ENCODE measurements around the gene DHH.
"Not testable (repeated sequence)": the region's sequence is repeated elsewhere in the genome, so short reads cannot be mapped to it uniquely, and the experiment has no call there.

The DHH gene

GRCh38 chr12:49131051-49131893 lies 36.7 kb upstream of the DHH start, which contains the start of gene TUBA1B:
TUBA1B (minus strand) TSS chr12:49131395; CDS start chr12:49131300, 95 bp downstream.
- DNase-seq: peak; percentile 83 to 88 (median 84)
- Histone ChIP-seq H3K36me3 (ENCODE audit: control insufficient read depth, insufficient read depth, low read length) (peaks cover 25% of the 10 kb centered on the region), H3K4me1 (ENCODE audit: control insufficient read depth, insufficient read depth, low read length, poor library complexity, severe bottlenecking) (peaks cover 22% of the 10 kb centered on the region), H3K9me3 (ENCODE audit: control insufficient read depth, low read length) (no peaks in the 10 kb centered on the region), H3K27me3 (replicated peaks; ENCODE audit: control insufficient read depth, insufficient read depth, low read length, poor library complexity, severe bottlenecking) (no peaks in the 10 kb centered on the region), H3K4me3 (ENCODE audit: insufficient read depth, low read depth, low read length, poor library complexity, severe bottlenecking) (peak within 1 kb of the TSS; percentile 94), H3K27ac (ENCODE audit: insufficient read depth, low read length, poor library complexity, severe bottlenecking) (peak within 1 kb of the TSS; percentile 92)

- Histone ChIP-seq H3K4me1 (ENCODE audit: control insufficient read depth, insufficient read depth, low read length, poor library complexity, severe bottlenecking) (peaks cover 22% of the 10 kb centered on the region), H3K4me3 (ENCODE audit: insufficient read depth, low read depth, low read length, poor library complexity, severe bottlenecking) (peak overlapping the region; percentile 94), H3K36me3 (ENCODE audit: control insufficient read depth, insufficient read depth, low read length) (peaks cover 25% of the 10 kb centered on the region), H3K27me3 (replicated peaks; ENCODE audit: control insufficient read depth, insufficient read depth, low read length, poor library complexity, severe bottlenecking) (no peaks in the 10 kb centered on the region), H3K9me3 (ENCODE audit: control insufficient read depth, low read length) (no peaks in the 10 kb centered on the region), H3K27ac (ENCODE audit: insufficient read depth, low read length, poor library complexity, severe bottlenecking) (peak overlapping the region; percentile 92)
- DNase-seq: peak; percentile 88 to 90 (median 89)
These were observed 35.8 kb upstream of the DHH start for GRCh38 chr12:49130151-49131050.

GRCh38 chr12:49129332-49130150 lies 34.9 kb upstream of the DHH start:
- peak overlapping the region; percentile 94 for H3K4me3 ChIP-seq (ENCODE audit: insufficient read depth, low read depth, low read length, poor library complexity, severe bottlenecking)
- peak in 1 of 3 donors; percentile 5 for DNase-seq
- H3K9me3 ChIP-seq (ENCODE audit: control insufficient read depth, low read length): no peaks in the 10 kb centered on the region
- H3K27me3 ChIP-seq (replicated peaks; ENCODE audit: control insufficient read depth, insufficient read depth, low read length, poor library complexity, severe bottlenecking): no peaks in the 10 kb centered on the region
- H3K4me1 ChIP-seq (ENCODE audit: control insufficient read depth, insufficient read depth, low read length, poor library complexity, severe bottlenecking): peaks cover 22% of the 10 kb centered on the region
- H3K36me3 ChIP-seq (ENCODE audit: control insufficient read depth, insufficient read depth, low read length): peaks cover 25% of the 10 kb centered on the region
- peak overlapping the region; percentile 92 for H3K27ac ChIP-seq (ENCODE audit: insufficient read depth, low read length, poor library complexity, severe bottlenecking)

- not testable (repeated sequence) for H3K9me3 ChIP-seq (ENCODE audit: control insufficient read depth, low read length); H3K4me3 ChIP-seq (ENCODE audit: insufficient read depth, low read depth, low read length, poor library complexity, severe bottlenecking); H3K27me3 ChIP-seq (replicated peaks; ENCODE audit: control insufficient read depth, insufficient read depth, low read length, poor library complexity, severe bottlenecking); H3K27ac ChIP-seq (ENCODE audit: insufficient read depth, low read length, poor library complexity, severe bottlenecking); DNase-seq
- peaks cover 22% of the 10 kb centered on the region for H3K4me1 ChIP-seq (ENCODE audit: control insufficient read depth, insufficient read depth, low read length, poor library complexity, severe bottlenecking)
- H3K36me3 ChIP-seq (ENCODE audit: control insufficient read depth, insufficient read depth, low read length): peaks cover 25% of the 10 kb centered on the region
These were observed 33.4 kb upstream of the DHH start for GRCh38 chr12:49127971-49128370.

- Histone ChIP-seq H3K27ac (ENCODE audit: insufficient read depth, low read length, poor library complexity, severe bottlenecking) (peak overlapping the region; percentile 25), H3K4me3 (ENCODE audit: insufficient read depth, low read depth, low read length, poor library complexity, severe bottlenecking) (no peak overlapping the region), H3K36me3 (ENCODE audit: control insufficient read depth, insufficient read depth, low read length) (peaks cover 25% of the 10 kb centered on the region), H3K27me3 (replicated peaks; ENCODE audit: control insufficient read depth, insufficient read depth, low read length, poor library complexity, severe bottlenecking) (no peaks in the 10 kb centered on the region), H3K9me3 (ENCODE audit: control insufficient read depth, low read length) (no peaks in the 10 kb centered on the region), H3K4me1 (ENCODE audit: control insufficient read depth, insufficient read depth, low read length, poor library complexity, severe bottlenecking) (peaks cover 20% of the 10 kb centered on the region)
- DNase-seq: no peak
These were observed 32.5 kb upstream of the DHH start for GRCh38 chr12:49126852-49127763.

GRCh38 chr12:49121047-49121696 lies 26.6 kb upstream of the DHH start:
- no peaks in the 10 kb centered on the region for H3K9me3 ChIP-seq (ENCODE audit: control insufficient read depth, low read length)
- H3K27me3 ChIP-seq (replicated peaks; ENCODE audit: control insufficient read depth, insufficient read depth, low read length, poor library complexity, severe bottlenecking): no peaks in the 10 kb centered on the region
- no peak overlapping the region for H3K4me3 ChIP-seq (ENCODE audit: insufficient read depth, low read depth, low read length, poor library complexity, severe bottlenecking)
- no peak for DNase-seq
- H3K36me3 ChIP-seq (ENCODE audit: control insufficient read depth, insufficient read depth, low read length): no peaks in the 10 kb centered on the region
- no peak overlapping the region for H3K27ac ChIP-seq (ENCODE audit: insufficient read depth, low read length, poor library complexity, severe bottlenecking)
- H3K4me1 ChIP-seq (ENCODE audit: control insufficient read depth, insufficient read depth, low read length, poor library complexity, severe bottlenecking): no peaks in the 10 kb centered on the region

GRCh38 chr12:49111206-49111605 lies 16.6 kb upstream of the DHH start:
- Histone ChIP-seq H3K9me3 (ENCODE audit: control insufficient read depth, low read length) (no peaks in the 10 kb centered on the region), H3K4me1 (ENCODE audit: control insufficient read depth, insufficient read depth, low read length, poor library complexity, severe bottlenecking) (peaks cover 20% of the 10 kb centered on the region), H3K4me3 (ENCODE audit: insufficient read depth, low read depth, low read length, poor library complexity, severe bottlenecking) (peak overlapping the region; percentile 19), H3K36me3 (ENCODE audit: control insufficient read depth, insufficient read depth, low read length) (peaks cover 14% of the 10 kb centered on the region), H3K27me3 (replicated peaks; ENCODE audit: control insufficient read depth, insufficient read depth, low read length, poor library complexity, severe bottlenecking) (no peaks in the 10 kb centered on the region), H3K27ac (ENCODE audit: insufficient read depth, low read length, poor library complexity, severe bottlenecking) (peak overlapping the region; percentile 67)
- DNase-seq: no peak

- no peaks in the 10 kb centered on the region for H3K27me3 ChIP-seq (replicated peaks; ENCODE audit: control insufficient read depth, insufficient read depth, low read length, poor library complexity, severe bottlenecking)
- H3K4me1 ChIP-seq (ENCODE audit: control insufficient read depth, insufficient read depth, low read length, poor library complexity, severe bottlenecking): peaks cover 20% of the 10 kb centered on the region
- peak within 1 kb of the TSS; percentile 99 for H3K4me3 ChIP-seq (ENCODE audit: insufficient read depth, low read depth, low read length, poor library complexity, severe bottlenecking)
- DNase-seq: peak; percentile 93 to 96 (median 96)
- no peaks in the 10 kb centered on the region for H3K9me3 ChIP-seq (ENCODE audit: control insufficient read depth, low read length)
- peaks cover 20% of the 10 kb centered on the region for H3K36me3 ChIP-seq (ENCODE audit: control insufficient read depth, insufficient read depth, low read length)
- H3K27ac ChIP-seq (ENCODE audit: insufficient read depth, low read length, poor library complexity, severe bottlenecking): peak within 1 kb of the TSS; percentile 92
These were observed 16.0 kb upstream of the DHH start, which contains the start of gene LMBR1L for GRCh38 chr12:49110464-49111155. LMBR1L (minus strand) TSS chr12:49110847; CDS start chr12:49110555, 292 bp downstream.
